WTC11 (cell line): ENCODE results near the gene MX1.

Experiments
- ATF1 ChIP-seq: sonication (generic); formaldehyde crosslinking; IDR thresholded peaks from 2 replicates; pipeline ENCODE4 v1.8.1; 2023; ENCODE audit warnings: mild to moderate bottlenecking, moderate library complexity, missing genetic modification reagents
- CREB1 ChIP-seq: sonication (generic); formaldehyde crosslinking; IDR thresholded peaks from 2 replicates; pipeline ENCODE4 v1.8.0; 2023; ENCODE audit warnings: mild to moderate bottlenecking, missing genetic modification reagents
- CTCF ChIP-seq: fragments of 200-600 bp; IDR thresholded peaks from 2 replicates; pipeline ENCODE4 v1.8.0; 2022; ENCODE audit warnings: antibody characterized with exemption
- EMX1 ChIP-seq: fragments of 250-450 bp; sonication (Bioruptor Pico); IDR thresholded peaks from 2 replicates; pipeline ENCODE4 v1.8.0; 2021; ENCODE audit warnings: mild to moderate bottlenecking
- JUN ChIP-seq: sonication (generic); formaldehyde crosslinking; IDR thresholded peaks from 2 replicates; pipeline ENCODE4 v1.8.0; 2023; ENCODE audit warnings: mild to moderate bottlenecking, missing genetic modification reagents
- MAX ChIP-seq: sonication (generic); formaldehyde crosslinking; IDR thresholded peaks from 2 replicates; pipeline ENCODE4 v1.8.0; 2022; ENCODE audit warnings: mild to moderate bottlenecking, missing genetic modification reagents
- MYBL2 ChIP-seq: sonication (generic); formaldehyde crosslinking; IDR thresholded peaks from 2 replicates; pipeline ENCODE4 v1.8.1; 2023; ENCODE audit warnings: mild to moderate bottlenecking, moderate library complexity, missing genetic modification reagents
- SP1 ChIP-seq: sonication (generic); formaldehyde crosslinking; conservative IDR thresholded peaks from 2 replicates; pipeline ENCODE4 v1.8.1; 2022; ENCODE audit warnings: missing genetic modification reagents
- TP53 ChIP-seq: sonication (generic); formaldehyde crosslinking; IDR thresholded peaks from 2 replicates; pipeline ENCODE4 v1.8.1; 2023; ENCODE audit warnings: mild to moderate bottlenecking, missing genetic modification reagents
- USF2 ChIP-seq: sonication (generic); formaldehyde crosslinking; IDR thresholded peaks from 2 replicates; pipeline ENCODE4 v1.8.1; 2023; ENCODE audit warnings: mild to moderate bottlenecking, missing genetic modification reagents, moderate library complexity
- ZNF121 ChIP-seq: sonication (generic); formaldehyde crosslinking; IDR thresholded peaks from 2 replicates; pipeline ENCODE4 v1.8.0; 2023; ENCODE audit warnings: missing genetic modification reagents
- ZNF425 ChIP-seq: fragments of 250-450 bp; sonication (Bioruptor Pico); conservative IDR thresholded peaks from 2 replicates; pipeline ENCODE4 v1.9.0; 2021; ENCODE audit warnings: mild to moderate bottlenecking
- TF ChIP-seq, protein P1 (sequence below): sonication (generic); formaldehyde crosslinking; IDR thresholded peaks from 2 replicates; pipeline ENCODE4 v1.8.1; 2022; ENCODE audit warnings: low read depth, mild to moderate bottlenecking, moderate library complexity, missing genetic modification reagents, borderline replicate concordance
- TF ChIP-seq, protein P2 (sequence below): fragments of 250-450 bp; sonication (Bioruptor Pico); IDR thresholded peaks from 2 replicates; pipeline ENCODE4 v1.9.0; 2021; ENCODE audit warnings: mild to moderate bottlenecking

GRCh38 chr21:41449613-41450012 is 23.6 kb downstream of the MX1 start:
- TF ChIP-seq, protein P1, sequence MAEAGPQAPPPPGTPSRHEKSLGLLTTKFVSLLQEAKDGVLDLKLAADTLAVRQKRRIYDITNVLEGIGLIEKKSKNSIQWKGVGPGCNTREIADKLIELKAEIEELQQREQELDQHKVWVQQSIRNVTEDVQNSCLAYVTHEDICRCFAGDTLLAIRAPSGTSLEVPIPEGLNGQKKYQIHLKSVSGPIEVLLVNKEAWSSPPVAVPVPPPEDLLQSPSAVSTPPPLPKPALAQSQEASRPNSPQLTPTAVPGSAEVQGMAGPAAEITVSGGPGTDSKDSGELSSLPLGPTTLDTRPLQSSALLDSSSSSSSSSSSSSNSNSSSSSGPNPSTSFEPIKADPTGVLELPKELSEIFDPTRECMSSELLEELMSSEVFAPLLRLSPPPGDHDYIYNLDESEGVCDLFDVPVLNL (CRISPR knock-in tag), result no peak
- no peak for TF ChIP-seq CTCF
- TF ChIP-seq USF2 (CRISPR knock-in tag), result no peak
- TF ChIP-seq ZNF425 (CRISPR knock-in tag), result no peak
- no peak for TF ChIP-seq EMX1 (CRISPR knock-in tag)
- TF ChIP-seq CREB1 (CRISPR knock-in tag), result no peak
- TF ChIP-seq ATF1 (CRISPR knock-in tag), result no peak
- no peak for TF ChIP-seq MYBL2
- no peak for TF ChIP-seq SP1 (CRISPR knock-in tag)
- TF ChIP-seq TP53 (CRISPR knock-in tag), result no peak
- TF ChIP-seq, protein P2, sequence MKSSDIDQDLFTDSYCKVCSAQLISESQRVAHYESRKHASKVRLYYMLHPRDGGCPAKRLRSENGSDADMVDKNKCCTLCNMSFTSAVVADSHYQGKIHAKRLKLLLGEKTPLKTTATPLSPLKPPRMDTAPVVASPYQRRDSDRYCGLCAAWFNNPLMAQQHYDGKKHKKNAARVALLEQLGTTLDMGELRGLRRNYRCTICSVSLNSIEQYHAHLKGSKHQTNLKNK (CRISPR knock-in tag), result no peak
- TF ChIP-seq ZNF121 (CRISPR knock-in tag), result no peak
- no peak for TF ChIP-seq JUN (CRISPR knock-in tag)
- TF ChIP-seq MAX (CRISPR knock-in tag), result no peak
